HepG2 (cell line): Measurements from ENCODE around the gene CTDNEP1. TPM values are rescaled to one million over a fixed set of nuclear protein-coding genes. Genes with fewer than 3 reads are reported as not detected.
A peak's percentile ranks its signal among the peaks of the same experiment; 100 is the strongest.

Experiments
- ATAC-seq: fragments of 200-7000 bp; cut with Tn5 transposase; 3 replicates; pipeline ENCODE4 v1.9.1; 2020; ENCODE audit warnings: mild to moderate bottlenecking, moderate library complexity
- BruUV-seq: library from RNA; stranded (reverse); fragments of 400-500 nt; replicated peaks from 2 replicates; lab custom pipeline; 2021; lab: Mats Ljungman, UMichigan
- CTCF ChIA-PET: fragments of 300-600 bp; formaldehyde crosslinking; extraction: SDS; loops from one replicate; lab custom pipeline; 2021; ENCODE audit warnings: low total read pairs, inconsistent platforms, low intra/inter-chr PET ratio; lab: Yijun Ruan, JAX
- POLR2A ChIA-PET: fragments of 350-600 bp; sonication (Branson Sonifier 250); formaldehyde crosslinking; loops from one replicate; lab custom pipeline; 2020; ENCODE audit warnings: antibody characterized with exemption, inconsistent platforms; lab: Yijun Ruan, JAX
- DNase-seq: peaks from one replicate; pipeline ENCODE4 v3.0.0-alpha.2; 2015; ENCODE audit warnings: low spot score
- FAIRE-seq: peaks from 3 replicates; lab custom pipeline; 2011; peaks lifted over from hg19 to GRCh38; lab: Jason Lieb, UNC
- H2AFZ ChIP-seq: one replicate; pipeline ENCODE4 v1.6.1; 2011; ENCODE audit warnings: low read length, inconsistent platforms
- H3K27ac ChIP-seq: fragments of 300-600 bp; 3 replicates; pipeline ENCODE4 v1.8.0; 2011; ENCODE audit warnings: mixed run types, mild to moderate bottlenecking, mixed read lengths, low read length, inconsistent platforms; ENCODE audit not compliant: insufficient read depth; ENCODE audit errors: extremely low read length
- H3K27me3 ChIP-seq, 2 experiments: fragments of 200-600 bp in 1 of 2; 2 replicates in 1 of 2; 3 replicates in 1 of 2; pipeline versions ENCODE4 v1.6.0 to v1.8.0; 2011; ENCODE audit warnings: low read length in 2 of 2, mild to moderate bottlenecking in 2 of 2, moderate library complexity in 2 of 2, inconsistent platforms in 1 of 2; ENCODE audit not compliant: insufficient read depth in 2 of 2, control insufficient read depth in 1 of 2
- H3K36me3 ChIP-seq, 2 experiments: fragments of 200-600 bp in 1 of 2; replicated peaks in 1 of 2; 2 replicates in 1 of 2; 3 replicates in 1 of 2; pipeline versions ENCODE4 v1.5.1 to v1.8.0; 2011; ENCODE audit warnings: low read length in 2 of 2, inconsistent platforms in 1 of 2; ENCODE audit not compliant: insufficient read depth in 2 of 2, control insufficient read depth in 1 of 2
- H3K4me1 ChIP-seq: 2 replicates; pipeline ENCODE4 v1.5.1; 2012; ENCODE audit warnings: low read length, inconsistent platforms; ENCODE audit not compliant: insufficient read depth
- H3K4me2 ChIP-seq: 2 replicates; pipeline ENCODE4 v1.6.0; 2011; ENCODE audit warnings: low read depth, low read length, inconsistent platforms
- H3K4me3 ChIP-seq, 3 experiments: fragments of 200-600 bp in 1 of 3; sonication (generic), shearing (Covaris generic) in 1 of 3; replicated peaks in 1 of 3; 2 replicates each; pipeline ENCODE4 v1.5.1; 2011 to 2016; ENCODE audit warnings: low read length in 3 of 3, inconsistent platforms in 2 of 3, low read depth in 2 of 3, mild to moderate bottlenecking in 2 of 3, control low read depth in 1 of 3, mixed read lengths in 1 of 3; ENCODE audit not compliant: insufficient read depth in 1 of 3
- H3K79me2 ChIP-seq: one replicate; pipeline ENCODE4 v1.6.1; 2011; ENCODE audit warnings: low read length, inconsistent platforms; ENCODE audit not compliant: insufficient read depth
- H3K9ac ChIP-seq: 2 replicates; pipeline ENCODE4 v1.6.0; 2011; ENCODE audit warnings: mild to moderate bottlenecking, low read depth, low read length, inconsistent platforms; ENCODE audit not compliant: insufficient read depth
- H3K9me3 ChIP-seq: 2 replicates; pipeline ENCODE4 v1.5.1; 2012; ENCODE audit warnings: mild to moderate bottlenecking, low read length
- H4K20me1 ChIP-seq: 2 replicates; pipeline ENCODE4 v1.6.0; 2011; ENCODE audit warnings: inconsistent platforms, mild to moderate bottlenecking, low read length, moderate library complexity; ENCODE audit not compliant: insufficient read depth
- BCLAF1 ChIP-seq: fragments of 450-650 bp; IDR thresholded peaks from 2 replicates; pipeline ENCODE4 v1.6.1; 2017; ENCODE audit warnings: mild to moderate bottlenecking
- ETS1 ChIP-seq: sonication (generic); formaldehyde crosslinking; IDR thresholded peaks from 2 replicates; pipeline ENCODE4 v1.4.0; 2020; ENCODE audit warnings: missing genetic modification reagents
- EZH2 ChIP-seq: conservative IDR thresholded peaks from 2 replicates; pipeline ENCODE4 v1.6.1; 2012; ENCODE audit warnings: mild to moderate bottlenecking, low read depth, low read length, moderate library complexity
- KDM6A ChIP-seq: IDR thresholded peaks from 2 replicates; pipeline ENCODE4 v1.6.1; 2016; ENCODE audit warnings: low read depth
- MTF2 ChIP-seq: sonication (generic); formaldehyde crosslinking; IDR thresholded peaks from 2 replicates; pipeline ENCODE4 v1.5.0; 2020; ENCODE audit warnings: missing genetic modification reagents, borderline replicate concordance
- SP2 ChIP-seq: sonication (generic); formaldehyde crosslinking; IDR thresholded peaks from 2 replicates; pipeline ENCODE4 v1.5.1; 2020; ENCODE audit warnings: mild to moderate bottlenecking, missing genetic modification reagents
- TBL1XR1 ChIP-seq: fragments of 150-350 bp; IDR thresholded peaks from 2 replicates; pipeline ENCODE4 v1.6.1; 2014; ENCODE audit warnings: borderline replicate concordance, low read length; ENCODE audit not compliant: partially characterized antibody
- TFDP2 ChIP-seq: sonication (generic); formaldehyde crosslinking; IDR thresholded peaks from 2 replicates; pipeline ENCODE4 v1.4.0; 2020; ENCODE audit warnings: missing genetic modification reagents
- ZBTB20 ChIP-seq: sonication (generic); formaldehyde crosslinking; IDR thresholded peaks from 2 replicates; pipeline ENCODE4 v1.8.1; 2023; ENCODE audit warnings: missing genetic modification reagents, low read depth, mild to moderate bottlenecking, borderline replicate concordance
- ZMYM3 ChIP-seq: sonication (generic); formaldehyde crosslinking; IDR thresholded peaks from 2 replicates; pipeline ENCODE4 v1.5.1; 2020; ENCODE audit warnings: mild to moderate bottlenecking, missing genetic modification reagents
- ZNF263 ChIP-seq: sonication (generic); formaldehyde crosslinking; IDR thresholded peaks from 2 replicates; pipeline ENCODE4 v1.4.0; 2020; ENCODE audit warnings: missing genetic modification reagents
- ZNF280B ChIP-seq: sonication (generic); formaldehyde crosslinking; IDR thresholded peaks from 2 replicates; pipeline ENCODE4 v1.5.0; 2020; ENCODE audit warnings: missing genetic modification reagents, mild to moderate bottlenecking, borderline replicate concordance
- ZNF333 ChIP-seq: sonication (generic); formaldehyde crosslinking; IDR thresholded peaks from 2 replicates; pipeline ENCODE4 v1.4.0; 2020; ENCODE audit warnings: mild to moderate bottlenecking, missing genetic modification reagents, borderline replicate concordance
- WGBS: methylation state at CpG from one replicate; pipeline ENCODE4 v1.1.6; 2017; ENCODE audit warnings: low lambda C conversion rate; 5-methylcytosine and 5-hydroxymethylcytosine counted together
- in situ Hi-C: cut with HindIII; loops from 2 replicates; pipeline ENCODE4 v1.10.0; 2017; ENCODE audit warnings: low pct_unique_long_range_greater_than_20kb; ENCODE audit not compliant: extremely low pct_ligation_motif_present
- intact Hi-C: fragments of 100-400 bp; cut with micrococcal nuclease; formaldehyde crosslinking; loops from one replicate; pipeline ENCODE4 v1.10.0; 2022; ENCODE audit not compliant: unreplicated experiment
- polyA plus RNA-seq, 8 experiments: library from polyadenylated mRNA; depleted of rRNA in 3 of 8; stranded (reverse) in 7 of 8; unstranded in 1 of 8; fragments of >200 nt; fragmentation: Illumina TruSeq in 4 of 8; extraction: Trizol in 4 of 8; gene quantifications; 2 replicates each; pipeline versions ENCODE4 v1.2.1 to v1.2.3, GENCODE V29; 2011 to 2016; ENCODE audit warnings: low read depth in 4 of 8, missing spikeins in 1 of 8, mixed read lengths in 1 of 8; ENCODE audit not compliant: insufficient read depth in 1 of 8
- total RNA-seq, 5 experiments: library from RNA; depleted of rRNA; stranded (reverse); fragments of >200 nt; fragmentation: Illumina TruSeq; extraction: Trizol; gene quantifications; 2 replicates each; pipeline ENCODE4 v1.2.3, GENCODE V29; 2016; ENCODE audit warnings: low read depth in 1 of 5

The CTDNEP1 gene
- total and polyA plus RNA-seq, 2 of the 13 experiments (the other 11 are each of a cell fraction or from before 2014, with no cell fraction given): 19.8 to 118 TPM

GRCh38 chr17:7236808-7237207 lies 14.7 kb downstream of the CTDNEP1 start:
- Histone ChIP-seq H3K27ac (peak overlapping the region; percentile 88), H2AFZ (no peak overlapping the region), H3K4me3 (no peak overlapping the region), H3K4me1 (peaks cover 58% of the 10 kb centered on the region), H3K79me2 (peaks cover 66% of the 10 kb centered on the region)
- ATAC-seq: no peak
- POLR2A ChIA-PET: interaction anchor here (1.1 to 8.9 kb wide), 5 partner anchors 14 to 58 kb away, joined by 3 to 140 read pairs (median 5); partner anchors contain the start of genes ACADVL, ASGR1 and DLG4
- WGBS: 94% methylated on average over 6 of the region's 6 CpGs
- CTCF ChIA-PET: no interaction called here
- TF ChIP-seq SP2 (CRISPR knock-in tag) (no peak), TFDP2 (CRISPR knock-in tag) (no peak), KDM6A (CRISPR knock-in tag) (no peak), EZH2 (no peak), TBL1XR1 (no peak), ZBTB20 (CRISPR knock-in tag) (no peak), ZNF333 (CRISPR knock-in tag) (no peak), ZNF263 (no peak), ETS1 (CRISPR knock-in tag) (no peak), ZNF280B (CRISPR knock-in tag) (no peak), MTF2 (CRISPR knock-in tag) (no peak), BCLAF1 (no peak), ZMYM3 (no peak)
- TF ChIP-seq, all 625 proteins: peak for 0
- Histone ChIP-seq H3K9me3 (no peaks in the 10 kb centered on the region), H3K9ac (peak overlapping the region; percentile 96; the same call in 1 of the 2 replicates), H3K4me2 (peak overlapping the region; percentile 84), H4K20me1 (peaks cover 12% of the 10 kb centered on the region; the same call in 1 of the 2 replicates), H3K36me3 (peaks cover 10 to 26% of the 10 kb centered on the region in 2 experiments), H3K27me3 (no peaks in the 10 kb centered on the region; a peak in 1 of 5 replicates)
- DNase-seq (no peak), FAIRE-seq (no peak)
- no TSS peak for BruUV-seq
- intact Hi-C loops (loop anchor here (10.0 kb wide), 1 partner anchor 62 kb away; the partner anchor contains the start of gene ASGR1), in situ Hi-C loops (no loop called here)
